Calu3 (cell line): ENCODE data around the gene PIM2. TPM values are rescaled to one million over a fixed set of nuclear protein-coding genes. Genes with fewer than 3 reads are reported as not detected.
A peak's percentile ranks its signal among the peaks of the same experiment; 100 is the strongest.

Experiments
- BruUV-seq: library from RNA; stranded (reverse); fragments of 400-500 nt; replicated peaks from 2 replicates; lab custom pipeline; 2021; lab: Mats Ljungman, UMichigan
- CTCF ChIA-PET: fragments of 300-600 bp; sonication (Branson Sonifier 250); formaldehyde crosslinking; loops from one replicate; lab custom pipeline; 2022; ENCODE audit warnings: antibody characterized with exemption; lab: Charles Lee
- DNase-seq: peaks from one replicate; pipeline ENCODE4 v3.0.0; 2022
- H3K27ac Mint-ChIP-seq: one replicate; pipeline ENCODE4 v1.8.0; 2022; ENCODE audit warnings: mixed read lengths; ENCODE audit not compliant: unreplicated experiment
- H3K27me3 Mint-ChIP-seq: one replicate; pipeline ENCODE4 v1.8.0; 2022; ENCODE audit warnings: mixed read lengths; ENCODE audit not compliant: unreplicated experiment
- H3K36me3 Mint-ChIP-seq: one replicate; pipeline ENCODE4 v1.8.0; 2022; ENCODE audit warnings: mild to moderate bottlenecking, moderate library complexity, mixed read lengths; ENCODE audit not compliant: insufficient read depth, unreplicated experiment
- H3K4me1 Mint-ChIP-seq: one replicate; pipeline ENCODE4 v1.8.0; 2022; ENCODE audit warnings: mild to moderate bottlenecking, low read depth, mixed read lengths; ENCODE audit not compliant: unreplicated experiment
- H3K4me3 Mint-ChIP-seq: one replicate; pipeline ENCODE4 v1.8.0; 2022; ENCODE audit warnings: mild to moderate bottlenecking, low read depth, moderate library complexity, mixed read lengths; ENCODE audit not compliant: unreplicated experiment
- H3K9me3 Mint-ChIP-seq: one replicate; pipeline ENCODE4 v1.8.0; 2022; ENCODE audit warnings: low read depth, mixed read lengths; ENCODE audit not compliant: unreplicated experiment
- CTCF ChIP-seq: fragments of 200-600 bp; IDR thresholded peaks from one replicate; pipeline ENCODE4 v1.8.0; 2022; ENCODE audit warnings: antibody characterized with exemption; ENCODE audit not compliant: unreplicated experiment
- intact Hi-C: fragments of 100-400 bp; cut with micrococcal nuclease; formaldehyde crosslinking; loops from one replicate; pipeline ENCODE4 v1.10.0; 2022; ENCODE audit not compliant: unreplicated experiment
- total RNA-seq: library from RNA; stranded (reverse); gene quantifications from 2 replicates; pipeline ENCODE4 v1.2.3, GENCODE V29; 2022

PIM2 gene
- total RNA-seq, 1 experiment from 2014 or later: 13.9 TPM

GRCh38 chrX:48957477-48957826 is 38.6 kb upstream of the PIM2 start, which contains the start of gene OTUD5:
TSS of gene OTUD5 (minus strand) at chrX:48957607. CDS start at chrX:48957570, 37 bp downstream.
- CTCF ChIA-PET: interaction anchor here (1.3 to 1.5 kb wide), 2 partner anchors 17 to 45 kb away, joined by 4 to 9 read pairs; partner anchors contain the start of gene GRIPAP1
- Mint-ChIP-seq H3K36me3 (peaks cover 40% of the 10 kb centered on the region), H3K4me3 (peak within 1 kb of the TSS; percentile 83), H3K27me3 (no peaks in the 10 kb centered on the region), H3K27ac (peak within 1 kb of the TSS; percentile 93), H3K9me3 (no peaks in the 10 kb centered on the region), H3K4me1 (peaks cover 24% of the 10 kb centered on the region)
- intact Hi-C loops: no loop called here
- DNase-seq: peak; percentile 71
- TF ChIP-seq CTCF: no peak
- no TSS peak for BruUV-seq

- H3K27me3 Mint-ChIP-seq: no peaks in the 10 kb centered on the region
- BruUV-seq: no TSS peak
- peak overlapping the region; percentile 72 for H3K27ac Mint-ChIP-seq
- H3K9me3 Mint-ChIP-seq: no peaks in the 10 kb centered on the region
- CTCF ChIA-PET: interaction anchor here (1.5 kb wide), 1 partner anchor 16 kb away, joined by 9 read pairs; no protein-coding TSS in a partner anchor
- peak; percentile 29 for DNase-seq
- peaks cover 40% of the 10 kb centered on the region for H3K36me3 Mint-ChIP-seq
- no peak for TF ChIP-seq CTCF
- H3K4me1 Mint-ChIP-seq: peaks cover 24% of the 10 kb centered on the region
- peak overlapping the region; percentile 83 for H3K4me3 Mint-ChIP-seq
- intact Hi-C loops: no loop called here
Observed at GRCh38 chrX:48956728-48957414, 38.0 kb upstream of the PIM2 start.

- no peak for TF ChIP-seq CTCF
- Mint-ChIP-seq H3K36me3 (peaks cover 16% of the 10 kb centered on the region), H3K4me1 (peaks cover 6% of the 10 kb centered on the region), H3K27ac (no peak overlapping the region), H3K9me3 (no peaks in the 10 kb centered on the region), H3K27me3 (no peaks in the 10 kb centered on the region), H3K4me3 (no peak overlapping the region)
- no peak for DNase-seq
- CTCF ChIA-PET: no interaction called here
- no TSS peak for BruUV-seq
- intact Hi-C loops: loop anchor here (10.0 kb wide), 1 partner anchor 184 kb away; the partner anchor contains the start of gene GLOD5
Observed at GRCh38 chrX:48948589-48948988, 29.8 kb upstream of the PIM2 start.

DNA sequence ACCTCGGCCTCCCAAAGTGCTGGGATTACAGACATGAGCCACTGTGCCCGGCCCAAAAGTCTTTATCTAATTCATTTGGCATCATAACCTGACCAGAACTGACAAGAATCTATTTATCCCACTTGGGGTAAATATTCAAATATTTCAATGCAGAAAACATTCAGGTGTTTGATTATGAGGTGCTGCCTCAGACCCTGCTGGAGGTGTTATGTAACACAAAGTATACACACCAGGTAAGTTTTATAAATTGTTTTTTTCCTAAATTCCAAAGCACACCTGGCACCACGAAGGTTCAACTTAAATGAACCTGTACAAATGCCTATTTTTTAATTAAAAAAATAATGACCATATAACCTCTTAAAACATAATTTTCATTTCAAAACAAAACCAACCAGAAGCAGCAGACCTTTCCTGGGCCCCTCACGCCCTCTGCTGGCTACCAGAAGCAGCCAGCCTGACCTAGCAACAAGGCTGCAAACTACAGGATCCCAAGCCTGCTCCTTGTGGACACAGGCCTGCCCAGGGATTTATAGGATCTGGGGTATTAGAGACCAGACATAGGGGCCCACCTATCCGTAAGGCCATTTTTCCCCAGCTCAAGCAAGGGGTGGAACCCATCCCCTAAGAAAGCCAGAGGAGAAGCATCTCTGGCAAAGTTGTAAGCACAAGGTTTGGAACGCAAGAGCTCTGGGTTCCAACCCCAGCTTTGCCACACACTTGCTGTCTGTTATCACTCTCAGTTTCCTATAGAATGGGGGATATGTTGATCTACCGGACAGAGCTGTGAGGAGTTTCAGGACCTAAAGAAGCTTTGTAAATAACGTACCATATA is 26.9 kb upstream of the PIM2 start:
- no peaks in the 10 kb centered on the region for H3K27me3 Mint-ChIP-seq
- no TSS peak for BruUV-seq
- intact Hi-C loops: loop anchor here (10.0 kb wide), 1 partner anchor 181 kb away; the partner anchor contains the start of gene GLOD5
- peaks cover 17% of the 10 kb centered on the region for H3K36me3 Mint-ChIP-seq
- no peak overlapping the region for H3K27ac Mint-ChIP-seq
- no peak overlapping the region for H3K4me3 Mint-ChIP-seq
- CTCF ChIA-PET: no interaction called here
- DNase-seq: peak; percentile 62
- no peaks in the 10 kb centered on the region for H3K4me1 Mint-ChIP-seq
- peak; percentile 66 for TF ChIP-seq CTCF
- H3K9me3 Mint-ChIP-seq: no peaks in the 10 kb centered on the region
